ENCODE measurements around the gene BDP1. TPM values are rescaled to one million over a fixed set of nuclear protein-coding genes. Genes with fewer than 3 reads are reported as not detected.
"Not testable (repeated sequence)": the region's sequence is repeated elsewhere in the genome, so short reads cannot be mapped to it uniquely, and the experiment has no call there.

Gene BDP1
- total and polyA plus RNA-seq, 2 of the 4 experiments (the other 2 are of a cell fraction), result 5.8 to 14.0 TPM

DNA sequence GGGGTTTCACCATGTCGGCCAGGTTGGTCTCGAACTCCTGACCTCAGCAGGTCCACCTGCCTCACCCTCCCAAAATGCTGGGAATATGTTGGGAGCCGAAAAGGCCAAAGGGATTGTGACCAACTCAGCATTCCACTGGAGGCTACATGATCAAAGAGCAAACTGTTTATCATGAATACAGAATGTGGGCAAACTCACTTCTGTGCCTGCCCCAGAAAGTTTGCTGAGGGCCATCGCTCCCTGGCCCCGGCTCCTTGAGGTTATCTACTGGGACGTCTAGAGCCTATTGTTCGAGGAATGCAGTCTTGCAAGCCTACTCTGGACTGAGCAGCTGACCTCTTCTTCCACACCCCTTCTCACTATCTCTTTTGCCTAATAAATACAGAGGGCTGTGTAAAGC, 116.4 kb downstream of the BDP1 start:
- H2BK15ac ChIP-seq (ENCODE audit: low read depth, low read length); H2BK20ac ChIP-seq (ENCODE audit: low read depth, low read length); POLR2A ChIA-PET (ENCODE audit: unreplicated experiment); dilution Hi-C loops (cut with HindIII; ENCODE audit: low sequenced_read_pairs, unreplicated experiment); H2AK5ac ChIP-seq (ENCODE audit: low read depth, low read length); H3K9me3 ChIP-seq (ENCODE audit: control insufficient read depth, insufficient read depth, low read length); H3K4me2 ChIP-seq (ENCODE audit: low read depth, low read length); H3K4me3 ChIP-seq (ENCODE audit: insufficient read depth, low read depth, low read length); CTCF ChIA-PET; H3K9me1 ChIP-seq (ENCODE audit: insufficient read depth, low read length); H4K20me1 ChIP-seq (ENCODE audit: insufficient read depth, low read length); H3K56ac ChIP-seq (ENCODE audit: extremely low read depth, insufficient read depth, low read length); intact Hi-C loops (cut with micrococcal nuclease); H3K18ac ChIP-seq (ENCODE audit: low read depth, low read length); H3K9ac ChIP-seq (ENCODE audit: low read depth, low read length); in situ Hi-C loops (cut with MboI; ENCODE audit: low sequenced_read_pairs); H3K23ac ChIP-seq (ENCODE audit: low read depth, low read length); H2BK5ac ChIP-seq (ENCODE audit: low read depth, low read length, poor library complexity, severe bottlenecking); H2AFZ ChIP-seq (replicated peaks; ENCODE audit: low read length, poor library complexity); ATAC-seq (ENCODE audit: low read depth); BruUV-seq (replicated peaks); H2AK9ac ChIP-seq (replicated peaks; ENCODE audit: low read depth, low read length, poor library complexity); H3K79me1 ChIP-seq (ENCODE audit: low read depth in 1 of 2, low read length in 2 of 2); H3K27ac ChIP-seq (ENCODE audit: insufficient read depth, low read length); DNase-seq; H4K5ac ChIP-seq (ENCODE audit: low read depth, low read length); H3K27me3 ChIP-seq (ENCODE audit: control insufficient read depth, insufficient read depth, low read length); H4K91ac ChIP-seq (ENCODE audit: insufficient read depth, low read depth, low read length); H3K4me1 ChIP-seq (ENCODE audit: control insufficient read depth, insufficient read depth, low read length); H3K4ac ChIP-seq (ENCODE audit: low read depth, low read length); H3K14ac ChIP-seq (replicated peaks; ENCODE audit: low read depth, low read length); H4K8ac ChIP-seq (ENCODE audit: low read depth in 2 of 2, low read length in 2 of 2); H2BK120ac ChIP-seq (ENCODE audit: low read depth, low read length); H3K36me3 ChIP-seq (ENCODE audit: control insufficient read depth, insufficient read depth, low read length): not testable (repeated sequence)
- WGBS, 2 experiments (ENCODE audit: extremely low coverage in 2 of 2, insufficient read length in 1 of 2), result no CpG with 5 or more reads among the region's 7 CpGs

Data from IMR-90 (cell line).